Measurements from ENCODE around the gene FOXRED1.

DNA sequence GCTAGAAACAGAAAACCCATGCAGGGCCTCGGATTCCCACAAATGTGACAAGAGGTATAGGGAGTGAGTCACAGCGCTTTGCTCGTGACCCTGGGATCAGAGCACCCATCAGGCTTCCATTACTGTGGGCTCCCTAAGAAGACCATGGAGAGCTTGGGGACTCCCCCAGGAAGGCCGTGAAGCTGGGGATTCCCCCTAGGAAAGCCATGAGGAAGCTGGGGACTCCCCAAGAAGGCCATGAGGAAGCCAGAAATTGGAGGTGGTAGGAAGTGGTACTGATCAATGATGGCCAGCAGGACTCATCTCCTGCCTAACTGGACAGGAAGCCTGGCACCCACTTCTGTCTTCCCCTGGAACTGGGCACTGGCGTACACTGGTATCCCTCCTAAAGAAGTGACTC lies 24.8 kb downstream of the FOXRED1 start:
- TF ChIP-seq, protein P1, sequence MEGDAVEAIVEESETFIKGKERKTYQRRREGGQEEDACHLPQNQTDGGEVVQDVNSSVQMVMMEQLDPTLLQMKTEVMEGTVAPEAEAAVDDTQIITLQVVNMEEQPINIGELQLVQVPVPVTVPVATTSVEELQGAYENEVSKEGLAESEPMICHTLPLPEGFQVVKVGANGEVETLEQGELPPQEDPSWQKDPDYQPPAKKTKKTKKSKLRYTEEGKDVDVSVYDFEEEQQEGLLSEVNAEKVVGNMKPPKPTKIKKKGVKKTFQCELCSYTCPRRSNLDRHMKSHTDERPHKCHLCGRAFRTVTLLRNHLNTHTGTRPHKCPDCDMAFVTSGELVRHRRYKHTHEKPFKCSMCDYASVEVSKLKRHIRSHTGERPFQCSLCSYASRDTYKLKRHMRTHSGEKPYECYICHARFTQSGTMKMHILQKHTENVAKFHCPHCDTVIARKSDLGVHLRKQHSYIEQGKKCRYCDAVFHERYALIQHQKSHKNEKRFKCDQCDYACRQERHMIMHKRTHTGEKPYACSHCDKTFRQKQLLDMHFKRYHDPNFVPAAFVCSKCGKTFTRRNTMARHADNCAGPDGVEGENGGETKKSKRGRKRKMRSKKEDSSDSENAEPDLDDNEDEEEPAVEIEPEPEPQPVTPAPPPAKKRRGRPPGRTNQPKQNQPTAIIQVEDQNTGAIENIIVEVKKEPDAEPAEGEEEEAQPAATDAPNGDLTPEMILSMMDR (IDR thresholded peaks at IDR 0.05) = no peak
- no peak for TF ChIP-seq POLR2AphosphoS5 (IDR thresholded peaks at IDR 0.05)

Data from upper lobe of left lung (tissue), 4 donors.